Fibroblast of the aortic adventitia (primary cell): ENCODE measurements around the gene RND1. TPM values are rescaled to one million over a fixed set of nuclear protein-coding genes. Genes with fewer than 3 reads are reported as not detected.

Source experiments
- DNase-seq: peaks from one replicate; pipeline ENCODE4 v3.0.0-alpha.2; 2010; ENCODE audit warnings: low read depth
- H3K4me3 ChIP-seq: 2 replicates; pipeline ENCODE4 v1.5.1; 2011; ENCODE audit warnings: low read depth, mild to moderate bottlenecking, control low read depth, low read length, moderate library complexity
- total RNA-seq: library from RNA; depleted of rRNA; stranded (reverse); fragments of >200 nt; gene quantifications from 2 replicates; pipeline ENCODE4 v1.2.3, GENCODE V29; 2012; ENCODE audit warnings: low replicate concordance
- TF ChIP-seq, protein P1 (sequence below): IDR thresholded peaks from 2 replicates; pipeline ENCODE4 v1.5.1; 2011; ENCODE audit warnings: mild to moderate bottlenecking, low read length, control low read depth, inconsistent platforms; ENCODE audit not compliant: insufficient read depth

The RND1 gene
- total RNA-seq, 1 donor = 0.72 TPM

DNA sequence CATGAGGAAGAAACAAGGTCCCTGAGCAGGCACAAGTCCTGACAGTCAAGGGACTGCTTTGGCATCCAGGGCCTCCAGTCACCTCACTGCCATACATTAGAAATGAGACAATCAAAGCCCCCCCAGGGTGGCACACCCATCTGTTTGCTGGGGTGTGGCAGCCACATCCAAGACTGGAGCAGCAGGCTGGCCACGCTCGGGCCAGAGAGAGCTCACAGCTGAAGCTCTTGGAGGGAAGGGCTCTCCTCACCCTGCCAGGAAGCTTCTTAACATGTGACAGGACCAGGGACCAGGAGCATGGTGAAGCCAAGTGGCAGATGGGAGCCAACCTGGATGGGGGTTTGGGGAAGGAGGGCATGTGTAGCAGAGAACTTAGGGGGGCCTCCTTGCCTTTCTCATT, 37.4 kb downstream of the RND1 start:
- TF ChIP-seq, protein P1, sequence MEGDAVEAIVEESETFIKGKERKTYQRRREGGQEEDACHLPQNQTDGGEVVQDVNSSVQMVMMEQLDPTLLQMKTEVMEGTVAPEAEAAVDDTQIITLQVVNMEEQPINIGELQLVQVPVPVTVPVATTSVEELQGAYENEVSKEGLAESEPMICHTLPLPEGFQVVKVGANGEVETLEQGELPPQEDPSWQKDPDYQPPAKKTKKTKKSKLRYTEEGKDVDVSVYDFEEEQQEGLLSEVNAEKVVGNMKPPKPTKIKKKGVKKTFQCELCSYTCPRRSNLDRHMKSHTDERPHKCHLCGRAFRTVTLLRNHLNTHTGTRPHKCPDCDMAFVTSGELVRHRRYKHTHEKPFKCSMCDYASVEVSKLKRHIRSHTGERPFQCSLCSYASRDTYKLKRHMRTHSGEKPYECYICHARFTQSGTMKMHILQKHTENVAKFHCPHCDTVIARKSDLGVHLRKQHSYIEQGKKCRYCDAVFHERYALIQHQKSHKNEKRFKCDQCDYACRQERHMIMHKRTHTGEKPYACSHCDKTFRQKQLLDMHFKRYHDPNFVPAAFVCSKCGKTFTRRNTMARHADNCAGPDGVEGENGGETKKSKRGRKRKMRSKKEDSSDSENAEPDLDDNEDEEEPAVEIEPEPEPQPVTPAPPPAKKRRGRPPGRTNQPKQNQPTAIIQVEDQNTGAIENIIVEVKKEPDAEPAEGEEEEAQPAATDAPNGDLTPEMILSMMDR = no peak
- no peak overlapping the region for H3K4me3 ChIP-seq
- DNase-seq = no peak

DNA sequence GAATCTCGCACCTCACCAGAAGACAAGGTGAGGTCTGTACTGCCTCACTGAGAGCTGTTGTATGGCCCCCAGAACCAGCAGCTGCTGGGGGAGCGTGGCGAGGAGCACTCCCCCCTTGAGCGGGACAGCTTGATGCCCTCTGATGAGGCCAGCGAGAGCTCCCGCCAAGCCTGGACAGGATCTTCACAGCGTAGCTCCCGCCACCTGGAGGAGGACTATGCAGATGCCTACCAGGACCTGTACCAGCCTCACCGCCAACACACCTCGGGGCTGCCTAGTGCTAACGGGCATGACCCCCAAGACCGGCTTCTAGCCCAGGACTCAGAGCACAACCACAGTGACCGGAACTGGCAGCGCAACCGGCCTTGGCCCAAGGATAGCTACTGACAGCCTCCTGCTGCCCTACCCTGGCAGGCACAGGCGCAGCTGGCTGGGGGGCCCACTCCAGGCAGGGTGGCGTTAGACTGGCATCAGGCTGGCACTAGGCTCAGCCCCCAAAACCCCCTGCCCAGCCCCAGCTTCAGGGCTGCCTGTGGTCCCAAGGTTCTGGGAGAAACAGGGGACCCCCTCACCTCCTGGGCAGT, 38.1 kb downstream of the RND1 start:
- TF ChIP-seq, protein P1 = no peak
- H3K4me3 ChIP-seq = no peak overlapping the region
- DNase-seq = no peak

DNA sequence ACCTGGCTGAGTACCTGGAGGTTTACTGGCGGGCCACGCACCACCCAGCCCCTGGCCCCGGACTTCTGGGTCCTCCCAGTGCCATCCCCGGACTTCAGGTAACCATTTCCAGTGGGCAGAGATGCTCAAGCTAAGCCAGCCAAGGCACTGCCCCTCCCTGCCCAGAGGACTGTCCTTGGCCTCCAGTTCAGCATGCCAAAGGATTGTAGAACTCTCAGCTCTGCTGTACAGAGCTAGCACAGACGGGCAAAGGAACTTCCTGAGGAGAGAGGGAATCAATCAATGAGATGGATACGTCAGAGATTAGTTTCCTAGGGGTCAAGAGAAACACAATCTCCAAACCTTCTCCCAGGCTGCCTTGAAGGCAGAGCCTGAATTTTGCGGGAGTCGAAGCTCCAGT, 38.6 kb downstream of the RND1 start:
- DNase-seq = no peak
- no peak overlapping the region for H3K4me3 ChIP-seq
- TF ChIP-seq, protein P1 = no peak

DNA sequence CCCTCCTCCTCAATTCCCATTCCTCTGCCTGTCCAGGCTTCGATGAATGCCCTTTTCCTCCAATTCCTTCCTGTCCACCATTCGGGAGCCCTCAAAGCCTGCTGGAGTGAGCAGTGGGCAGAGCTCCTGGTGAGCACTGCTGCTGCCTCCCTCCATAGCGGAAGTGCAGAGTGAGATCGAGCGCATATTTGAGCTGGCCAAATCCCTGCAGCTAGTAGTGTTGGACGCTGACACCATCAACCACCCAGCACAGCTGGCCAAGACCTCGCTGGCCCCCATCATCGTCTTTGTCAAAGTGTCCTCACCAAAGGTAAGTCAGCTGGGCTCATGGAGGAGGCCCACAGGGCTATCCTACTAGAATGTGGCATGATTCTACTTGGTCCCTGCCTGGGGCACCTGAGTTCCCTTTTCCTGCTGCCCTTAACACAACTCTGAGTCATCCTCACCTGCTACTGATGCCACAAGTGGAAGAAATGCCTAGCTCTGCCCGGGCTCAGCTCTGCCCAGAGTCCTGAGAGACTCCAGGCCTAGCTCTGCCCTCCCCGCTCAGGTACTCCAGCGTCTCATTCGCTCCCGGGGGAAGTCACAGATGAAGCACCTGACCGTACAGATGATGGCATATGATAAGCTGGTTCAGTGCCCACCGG, 39.3 kb downstream of the RND1 start:
- DNase-seq = no peak
- no peak overlapping the region for H3K4me3 ChIP-seq
- TF ChIP-seq, protein P1 = no peak

DNA sequence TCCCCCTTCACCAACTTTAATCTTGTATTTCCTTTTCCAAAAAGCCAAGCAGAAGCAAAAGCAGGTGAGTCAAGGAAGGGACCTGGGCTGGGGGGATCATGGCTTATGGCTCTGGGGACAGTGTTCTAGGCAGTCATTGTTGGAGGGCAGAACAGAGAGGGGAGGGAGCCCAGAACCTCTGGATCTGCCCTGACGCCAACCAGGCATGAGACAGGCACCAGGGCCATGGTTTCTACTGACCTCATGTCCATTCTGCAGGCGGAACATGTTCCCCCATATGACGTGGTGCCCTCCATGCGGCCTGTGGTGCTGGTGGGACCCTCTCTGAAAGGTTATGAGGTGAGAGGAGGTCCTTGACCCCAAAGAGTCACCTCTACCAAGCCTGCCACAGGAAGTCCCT, 40.8 kb downstream of the RND1 start:
- no peak for DNase-seq
- no peak overlapping the region for H3K4me3 ChIP-seq
- TF ChIP-seq, protein P1 = no peak

DNA sequence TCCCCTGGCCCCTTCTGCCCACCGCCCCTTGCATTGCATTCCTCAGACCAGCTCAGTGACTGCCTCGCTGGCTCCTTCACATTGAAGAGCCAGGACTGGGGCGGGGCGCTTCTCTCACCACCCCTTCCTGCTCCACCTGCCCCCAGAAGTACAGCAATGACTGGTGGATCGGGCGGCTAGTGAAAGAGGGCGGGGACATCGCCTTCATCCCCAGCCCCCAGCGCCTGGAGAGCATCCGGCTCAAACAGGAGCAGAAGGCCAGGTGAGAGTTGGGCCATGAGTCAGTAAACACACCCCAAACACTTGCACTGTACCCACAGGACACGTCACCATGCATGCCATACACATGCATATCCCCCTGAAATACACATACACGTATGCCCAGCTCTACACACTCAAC, 41.6 kb downstream of the RND1 start:
- TF ChIP-seq, protein P1 = no peak
- no peak for DNase-seq
- H3K4me3 ChIP-seq = no peak overlapping the region

DNA sequence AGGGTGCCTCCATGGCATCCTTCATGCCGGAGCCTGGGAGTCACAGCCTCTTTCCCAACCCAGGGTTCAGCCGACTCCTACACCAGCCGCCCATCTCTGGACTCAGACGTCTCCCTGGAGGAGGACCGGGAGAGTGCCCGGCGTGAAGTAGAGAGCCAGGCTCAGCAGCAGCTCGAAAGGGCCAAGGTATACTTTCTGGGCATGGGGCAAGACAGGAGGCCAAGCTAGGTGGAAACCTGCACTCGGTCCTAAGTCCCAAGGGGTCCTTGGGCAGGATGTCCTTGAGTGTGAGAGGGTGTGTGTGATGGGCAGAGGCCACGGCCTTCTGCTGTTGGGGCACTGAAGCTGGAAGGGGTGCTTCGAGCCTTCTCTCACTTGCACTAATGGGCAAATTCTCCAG, 42.4 kb downstream of the RND1 start:
- DNase-seq = no peak
- H3K4me3 ChIP-seq = no peak overlapping the region
- TF ChIP-seq, protein P1 = no peak
